ENCODE measurements around the gene THSD4.

GRCh38 chr15:71658036-71658435 lies 542.8 kb downstream of the THSD4 start:
- TF ChIP-seq CTCF (IDR thresholded peaks at IDR 0.05; ENCODE audit: insufficient read depth, low read depth, low read length) (no peak), EZH2 (IDR thresholded peaks at IDR 0.05; ENCODE audit: insufficient read depth, low read length) (no peak)
